ENCODE data around the gene XRN1.

DNA sequence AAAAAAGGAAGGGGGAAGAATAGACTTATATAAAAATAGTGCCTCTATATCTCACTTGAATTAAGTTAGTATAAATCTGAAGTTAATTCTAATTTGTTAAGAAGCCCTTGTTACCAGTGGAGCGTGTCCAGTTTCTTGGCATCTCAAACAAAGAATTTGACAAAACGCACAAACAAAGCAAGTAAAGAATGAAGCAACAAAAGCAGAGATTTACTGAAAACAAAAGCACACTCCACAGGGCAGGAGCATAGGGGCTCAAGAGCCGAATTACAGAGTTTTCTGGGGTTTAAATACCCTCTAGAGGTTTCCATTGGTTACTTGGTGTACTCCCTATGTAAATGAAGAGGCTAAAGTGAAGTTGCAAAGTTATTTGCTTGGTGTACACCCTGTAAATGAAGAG lies 188.5 kb downstream of the XRN1 start:
- TF ChIP-seq CTCF (conservative IDR thresholded peaks at IDR 0.05; ENCODE audit: low read depth, low read length) (no peak), EZH2 (IDR thresholded peaks at IDR 0.05; ENCODE audit: low read length, unreplicated experiment) (no peak), EZH2phosphoT487 (IDR thresholded peaks at IDR 0.05; ENCODE audit: borderline replicate concordance, low read length) (no peak)

Data from PC-3 (cell line).